Heart left ventricle (tissue), 16 donors: ENCODE measurements around the gene PRDM5. TPM values are rescaled to one million over a fixed set of nuclear protein-coding genes. Genes with fewer than 3 reads are reported as not detected.

Experiments used
- ATAC-seq, 4 donors: fragments of 200-7000 bp; cut with Tn5 transposase; one replicate each; pipeline ENCODE4 v1.9.1; 2020 to 2022; ENCODE audit warnings: moderate library complexity in 4 of 4, mild to moderate bottlenecking in 3 of 4, moderate number of reproducible peaks in 1 of 4
- DNase-seq, 5 donors: peaks; one replicate each; pipeline ENCODE4 v3.0.0-alpha.2; 2020
- H3K27ac ChIP-seq, 12 donors: fragments of 200-600 bp; sonication (generic) in 4 of 12; one replicate each; pipeline versions ENCODE4 v1.5.0 to v1.8.0; 2016 to 2022; ENCODE audit warnings: mild to moderate bottlenecking in 2 of 12
- H3K27me3 ChIP-seq, 9 donors: fragments of 200-600 bp; sonication (generic) in 2 of 9; one replicate each; pipeline versions ENCODE4 v1.5.1 to v1.8.0; 2016 to 2022; ENCODE audit warnings: mild to moderate bottlenecking in 3 of 9
- H3K36me3 ChIP-seq, 9 donors: fragments of 200-600 bp; sonication (generic) in 2 of 9; one replicate each; pipeline versions ENCODE4 v1.5.0 to v1.8.0; 2018 to 2022; ENCODE audit warnings: mild to moderate bottlenecking in 2 of 9
- H3K4me1 ChIP-seq, 12 donors: fragments of 200-600 bp; sonication (generic) in 4 of 12; one replicate each; pipeline versions ENCODE4 v1.5.0 to v1.8.0; 2016 to 2022; ENCODE audit warnings: mild to moderate bottlenecking in 3 of 12
- H3K4me3 ChIP-seq, 12 donors: fragments of 200-600 bp; sonication (generic) in 4 of 12; one replicate each; pipeline versions ENCODE4 v1.5.0 to v1.8.0; 2017 to 2022; ENCODE audit warnings: mild to moderate bottlenecking in 9 of 12, moderate library complexity in 4 of 12
- H3K9me3 ChIP-seq, 12 donors: fragments of 200-600 bp; sonication (generic) in 4 of 12; one replicate each; pipeline versions ENCODE4 v1.5.0 to v1.8.0; 2016 to 2022; ENCODE audit warnings: mild to moderate bottlenecking in 1 of 12
- POLR2A ChIP-seq, 2 donors: fragments of 450-650 bp; IDR thresholded peaks; one replicate each; pipeline ENCODE4 v1.6.1; 2017; ENCODE audit warnings: antibody characterized with exemption in 2 of 2, mild to moderate bottlenecking in 2 of 2, moderate library complexity in 2 of 2
- WGBS, 4 donors: extraction: QIAGEN DNeasy Blood & Tissue Kit in 2 of 4; methylation state at CpG; one replicate each; pipeline versions ENCODE4 v1.1.5 to v1.1.7; 2013 to 2018; 5-methylcytosine and 5-hydroxymethylcytosine counted together
- intact Hi-C, 10 donors: fragments of 100-400 bp; cut with DNase I; formaldehyde crosslinking; loops; one replicate each; pipeline versions ENCODE4 v1.11.1 to v1.14.2; 2022
- polyA plus RNA-seq, 2 donors: library from polyadenylated mRNA; stranded (reverse); fragments of 200-250 nt; gene quantifications; one replicate each; pipeline ENCODE4 v1.2.3, GENCODE V29; 2013
- total RNA-seq, 9 donors: library from RNA; depleted of rRNA in 2 of 9; stranded (reverse); fragments of >200 nt in 2 of 9; fragmentation: NEBNext Ultra II Directional in 3 of 9; extraction: Animal tissue kit (Norgen Biotek cat#: 25700) in 3 of 9; gene quantifications; one replicate each; pipeline versions ENCODE4 v1.1.0 to v1.2.4, GENCODE V29; 2016 to 2023
- TF ChIP-seq, protein P1 (sequence below), 12 donors: fragments of 200-600 bp; sonication (generic) in 4 of 12; IDR thresholded peaks; one replicate each; pipeline versions ENCODE4 v1.5.0 to v1.8.0; 2018 to 2022; ENCODE audit warnings: antibody characterized with exemption in 12 of 12, mild to moderate bottlenecking in 5 of 12
- donor health status: ischemic (EF 13 %, LVEDD 7.1; RV severe dilation, severe dysfunction).
- donor health status: healthy with polysubstance abuse.
- donor health status: DM: no; HTN: yes; CAD: no.
- donor health status: DM: no; HTN: no; CAD: no.
- donor health status: ischemic (EF 25% LVEDD 6.9; RV normal size, moderate dysfunction).
- donor health status: ischemic (EF 25% LVEDD 5.7; RV mildly dilated, moderate dysfunction).
- donor health status: healthy.
- donor health status: DM: yes; HTN: yes; CAD: no.
- donor health status: ischemic (EF 35%, LVEDD 5.7; RV mildly dilated, moderate dysfunction).
- donor health status: nonischemic (EF 11% LVEDD 7.7; RV severe dilation, severe dysfunction).
- donor health status: DM: yes; HTN: yes; CAD: no.
- donor health status: PGD.
- donor health status: ischemic (EF 29% LVEDD 5.4; RV normal size, mild dysfunction).
- donor health status: nonischemic (EF 23%, LVEDD 6.1; RV moderate dilation, normal function).

Gene PRDM5
- total and polyA plus RNA-seq, 11 donors, result 2.0 to 19.7 (median 9.1) TPM

GRCh38 chr4:120865985-120866384, 56.5 kb downstream of the PRDM5 start:
- WGBS, 4 donors, result 97 to 100% (median 98%) methylated on average over 1 of the region's 1 CpG
- H3K4me1 ChIP-seq, result peaks cover 0 to 10% (median 0%) of the 10 kb centered on the region in 12 donors
- DNase-seq, result no peak
- intact Hi-C loops, result no loop called here
- no peaks in the 10 kb centered on the region for H3K27me3 ChIP-seq
- H3K9me3 ChIP-seq, result no peaks in the 10 kb centered on the region
- TF ChIP-seq, protein P1, sequence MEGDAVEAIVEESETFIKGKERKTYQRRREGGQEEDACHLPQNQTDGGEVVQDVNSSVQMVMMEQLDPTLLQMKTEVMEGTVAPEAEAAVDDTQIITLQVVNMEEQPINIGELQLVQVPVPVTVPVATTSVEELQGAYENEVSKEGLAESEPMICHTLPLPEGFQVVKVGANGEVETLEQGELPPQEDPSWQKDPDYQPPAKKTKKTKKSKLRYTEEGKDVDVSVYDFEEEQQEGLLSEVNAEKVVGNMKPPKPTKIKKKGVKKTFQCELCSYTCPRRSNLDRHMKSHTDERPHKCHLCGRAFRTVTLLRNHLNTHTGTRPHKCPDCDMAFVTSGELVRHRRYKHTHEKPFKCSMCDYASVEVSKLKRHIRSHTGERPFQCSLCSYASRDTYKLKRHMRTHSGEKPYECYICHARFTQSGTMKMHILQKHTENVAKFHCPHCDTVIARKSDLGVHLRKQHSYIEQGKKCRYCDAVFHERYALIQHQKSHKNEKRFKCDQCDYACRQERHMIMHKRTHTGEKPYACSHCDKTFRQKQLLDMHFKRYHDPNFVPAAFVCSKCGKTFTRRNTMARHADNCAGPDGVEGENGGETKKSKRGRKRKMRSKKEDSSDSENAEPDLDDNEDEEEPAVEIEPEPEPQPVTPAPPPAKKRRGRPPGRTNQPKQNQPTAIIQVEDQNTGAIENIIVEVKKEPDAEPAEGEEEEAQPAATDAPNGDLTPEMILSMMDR (IDR thresholded peaks at IDR 0.05), result no peak
- no peak for TF ChIP-seq POLR2A (IDR thresholded peaks at IDR 0.05)
- H3K36me3 ChIP-seq, result no peaks in the 10 kb centered on the region
- no peak overlapping the region for H3K4me3 ChIP-seq
- H3K27ac ChIP-seq, result no peak overlapping the region
- ATAC-seq, result no peak

- no peak overlapping the region for H3K27ac ChIP-seq
- WGBS, 4 donors, result 92 to 94% (median 92%) methylated on average over 2 of the region's 2 CpGs
- no peaks in the 10 kb centered on the region for H3K9me3 ChIP-seq
- H3K27me3 ChIP-seq, result no peaks in the 10 kb centered on the region
- H3K4me1 ChIP-seq, result peaks cover 0 to 10% (median 0%) of the 10 kb centered on the region in 12 donors
- TF ChIP-seq POLR2A (IDR thresholded peaks at IDR 0.05), result no peak
- TF ChIP-seq, protein P1 (IDR thresholded peaks at IDR 0.05), result no peak
- intact Hi-C loops, result no loop called here
- H3K4me3 ChIP-seq, result no peak overlapping the region
- ATAC-seq (no peak), DNase-seq (no peak)
- no peaks in the 10 kb centered on the region for H3K36me3 ChIP-seq
Measured at GRCh38 chr4:120864969-120865368, 57.6 kb downstream of the PRDM5 start.

GRCh38 chr4:120862432-120862831, 60.1 kb downstream of the PRDM5 start:
- no peaks in the 10 kb centered on the region for H3K27me3 ChIP-seq
- H3K27ac ChIP-seq, result no peak overlapping the region
- no peak overlapping the region for H3K4me3 ChIP-seq
- no peaks in the 10 kb centered on the region for H3K9me3 ChIP-seq
- no peaks in the 10 kb centered on the region for H3K36me3 ChIP-seq
- TF ChIP-seq, protein P1 (IDR thresholded peaks at IDR 0.05), result no peak
- TF ChIP-seq POLR2A (IDR thresholded peaks at IDR 0.05), result no peak
- DNase-seq (no peak), ATAC-seq (no peak)
- H3K4me1 ChIP-seq, result peaks cover 0 to 3% (median 0%) of the 10 kb centered on the region in 12 donors
- intact Hi-C loops, result no loop called here
- WGBS, 4 donors, result 87 to 92% (median 89%) methylated on average over 2 of the region's 2 CpGs

DNA sequence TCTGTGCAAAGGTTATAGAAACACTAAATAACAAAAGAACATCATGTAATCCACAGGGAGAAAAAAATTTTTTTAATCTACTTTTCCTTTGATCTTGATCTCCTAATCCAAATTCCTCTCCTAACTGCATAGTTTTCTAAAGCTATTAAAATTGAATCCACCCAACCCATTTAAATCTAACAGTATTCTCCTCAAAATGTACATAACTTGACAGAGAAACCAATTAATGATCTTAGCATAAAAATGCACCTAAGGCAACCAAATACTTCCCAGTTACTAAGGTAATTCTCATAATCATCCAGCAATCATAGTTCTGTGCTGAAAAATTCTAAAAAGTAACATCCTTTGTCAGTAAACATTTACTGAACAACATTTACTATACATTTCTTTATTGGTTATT, 60.7 kb downstream of the PRDM5 start:
- no peaks in the 10 kb centered on the region for H3K36me3 ChIP-seq
- intact Hi-C loops, result no loop called here
- peaks cover 0 to 6% (median 0%) of the 10 kb centered on the region in 12 donors for H3K4me1 ChIP-seq
- H3K9me3 ChIP-seq, result no peaks in the 10 kb centered on the region
- H3K27ac ChIP-seq, result no peak overlapping the region
- H3K4me3 ChIP-seq, result no peak overlapping the region
- ATAC-seq (no peak), DNase-seq (no peak)
- TF ChIP-seq, protein P1 (IDR thresholded peaks at IDR 0.05), result no peak
- TF ChIP-seq POLR2A (IDR thresholded peaks at IDR 0.05), result no peak
- no peaks in the 10 kb centered on the region for H3K27me3 ChIP-seq
